T-helper 1 cell (primary cell): ENCODE measurements around the gene SHISA5.
"Not testable (repeated sequence)": the region's sequence is repeated elsewhere in the genome, so short reads cannot be mapped to it uniquely, and the experiment has no call there.

Source experiments
- DNase-seq, 5 donors: peaks; one replicate each; pipeline ENCODE4 v3.0.0-alpha.2; 2012 to 2020

The SHISA5 gene

GRCh38 chr3:48519277-48519643 lies 15.3 kb upstream of the SHISA5 start:
- DNase-seq = no peak

- DNase-seq = no peak
Measured at GRCh38 chr3:48518638-48519276, 14.8 kb upstream of the SHISA5 start.

- no peak for DNase-seq
Measured at GRCh38 chr3:48518069-48518468, 14.1 kb upstream of the SHISA5 start.

- peak in 1 of 5 donors; percentile 50 for DNase-seq
Measured at GRCh38 chr3:48516571-48516970, 12.6 kb upstream of the SHISA5 start.

GRCh38 chr3:48514431-48515227 lies 10.7 kb upstream of the SHISA5 start:
- DNase-seq = peak in 1 of 5 donors; percentile 76

GRCh38 chr3:48511551-48511950 lies 7.6 kb upstream of the SHISA5 start:
- DNase-seq = no peak

GRCh38 chr3:48507256-48508061 lies 3.5 kb upstream of the SHISA5 start:
- DNase-seq = peak; percentile 49 to 82 (median 62)

GRCh38 chr3:48505968-48506504 lies 2.1 kb upstream of the SHISA5 start:
- no peak for DNase-seq

- DNase-seq = no peak
Measured at GRCh38 chr3:48505146-48505545, 1.2 kb upstream of the SHISA5 start.

- no peak for DNase-seq
Measured at GRCh38 chr3:48503401-48504050, 448 bp downstream of the SHISA5 start.

GRCh38 chr3:48502728-48503168 lies 1.2 kb downstream of the SHISA5 start:
- DNase-seq = no peak

GRCh38 chr3:48502121-48502520 lies 1.9 kb downstream of the SHISA5 start:
- no peak for DNase-seq

- DNase-seq = no peak
Measured at GRCh38 chr3:48501196-48501595, 2.8 kb downstream of the SHISA5 start.

- no peak for DNase-seq
Measured at GRCh38 chr3:48500656-48501055, 3.3 kb downstream of the SHISA5 start.

- no peak for DNase-seq
Measured at GRCh38 chr3:48493203-48493501, 10.8 kb downstream of the SHISA5 start.

GRCh38 chr3:48492461-48493202 lies 11.3 kb downstream of the SHISA5 start:
- DNase-seq = no peak

- no peak for DNase-seq
Measured at GRCh38 chr3:48486952-48487351, 17.0 kb downstream of the SHISA5 start.

- not testable (repeated sequence) for DNase-seq
Measured at GRCh38 chr3:48482822-48483221, 21.2 kb downstream of the SHISA5 start.

GRCh38 chr3:48480891-48481290 lies 23.1 kb downstream of the SHISA5 start:
- not testable (repeated sequence) for DNase-seq

GRCh38 chr3:48478626-48479555 lies 25.1 kb downstream of the SHISA5 start:
- DNase-seq = peak in 4 of 5 donors; percentile 39 to 83 (median 52)
